Activated CD8-positive, alpha-beta memory T cell treated with anti-CD3 and anti-CD28 coated beads, Interleukin-2, amount 50 U/mL, for 24 hours (primary cell): ENCODE data around the gene THSD7B.

Experiments
- DNase-seq: peaks from one replicate; pipeline ENCODE4 v3.0.0-alpha.2; 2020; ENCODE audit errors: extremely low read depth

THSD7B gene

GRCh38 chr2:137156221-137156844, 391.0 kb downstream of the THSD7B start:
- DNase-seq = no peak

GRCh38 chr2:137157851-137158250, 392.5 kb downstream of the THSD7B start:
- no peak for DNase-seq

GRCh38 chr2:137161250-137161649, 395.9 kb downstream of the THSD7B start:
- no peak for DNase-seq

- DNase-seq = no peak
Observed at GRCh38 chr2:137165968-137166367, 400.6 kb downstream of the THSD7B start.

GRCh38 chr2:137167651-137168050, 402.3 kb downstream of the THSD7B start:
- DNase-seq = no peak

- no peak for DNase-seq
Observed at GRCh38 chr2:137168552-137168951, 403.2 kb downstream of the THSD7B start.

- no peak for DNase-seq
Observed at GRCh38 chr2:137172162-137172561, 406.8 kb downstream of the THSD7B start.

GRCh38 chr2:137173463-137173862, 408.1 kb downstream of the THSD7B start:
- no peak for DNase-seq

GRCh38 chr2:137175246-137175645, 409.9 kb downstream of the THSD7B start:
- no peak for DNase-seq

- DNase-seq = no peak
Observed at GRCh38 chr2:137178951-137179377, 413.6 kb downstream of the THSD7B start.

- no peak for DNase-seq
Observed at GRCh38 chr2:137179542-137179941, 414.2 kb downstream of the THSD7B start.

- DNase-seq = no peak
Observed at GRCh38 chr2:137180012-137180411, 414.7 kb downstream of the THSD7B start.

- DNase-seq = no peak
Observed at GRCh38 chr2:137181370-137181769, 416.0 kb downstream of the THSD7B start.

- DNase-seq = no peak
Observed at GRCh38 chr2:137182071-137182470, 416.7 kb downstream of the THSD7B start.

- DNase-seq = no peak
Observed at GRCh38 chr2:137183206-137183898, 418.0 kb downstream of the THSD7B start.

- DNase-seq = no peak
Observed at GRCh38 chr2:137185378-137186078, 420.2 kb downstream of the THSD7B start.

GRCh38 chr2:137187216-137187615, 421.9 kb downstream of the THSD7B start:
- no peak for DNase-seq

GRCh38 chr2:137190411-137191195, 425.3 kb downstream of the THSD7B start:
- DNase-seq = no peak

- DNase-seq = no peak
Observed at GRCh38 chr2:137192366-137193310, 427.3 kb downstream of the THSD7B start.

- DNase-seq = no peak
Observed at GRCh38 chr2:137193401-137193800, 428.1 kb downstream of the THSD7B start.

GRCh38 chr2:137194111-137194510, 428.8 kb downstream of the THSD7B start:
- no peak for DNase-seq
